Kidney (tissue), 14 donors: Measurements from ENCODE around the gene ABCG8. TPM values are rescaled to one million over a fixed set of nuclear protein-coding genes. Genes with fewer than 3 reads are reported as not detected.
"Not testable (repeated sequence)": the region's sequence is repeated elsewhere in the genome, so short reads cannot be mapped to it uniquely, and the experiment has no call there.

Source experiments
- DNase-seq, 5 donors: peaks; one replicate each; pipeline ENCODE4 v3.0.0-alpha.2; 2013 to 2020
- FAIRE-seq: peaks from 2 replicates; lab custom pipeline; 2012; peaks lifted over from hg19 to GRCh38; lab: Jason Lieb, UNC
- H3K27ac ChIP-seq, 2 donors: one replicate each; pipeline ENCODE4 v1.7.0; 2013; ENCODE audit warnings: low read depth in 2 of 2, low read length in 2 of 2, inconsistent platforms in 1 of 2
- H3K27me3 ChIP-seq: one replicate; pipeline ENCODE4 v1.7.1; 2013; ENCODE audit warnings: low read length, inconsistent platforms; ENCODE audit not compliant: control insufficient read depth, insufficient read depth
- H3K36me3 ChIP-seq, 3 donors: one replicate each; pipeline versions ENCODE4 v1.7.0 to v1.7.1; 2013; ENCODE audit warnings: low read length in 3 of 3, control low read depth in 1 of 3, inconsistent platforms in 1 of 3; ENCODE audit not compliant: insufficient read depth in 3 of 3, control insufficient read depth in 2 of 3
- H3K4me1 ChIP-seq, 3 donors: one replicate each; pipeline versions ENCODE4 v1.7.0 to v1.7.1; 2013; ENCODE audit warnings: low read length in 3 of 3, inconsistent platforms in 1 of 3, low read depth in 1 of 3; ENCODE audit not compliant: control insufficient read depth in 2 of 3, insufficient read depth in 2 of 3
- H3K4me3 ChIP-seq, 3 donors: one replicate each; pipeline versions ENCODE4 v1.7.0 to v1.8.1; 2013; ENCODE audit warnings: low read length in 3 of 3, control low read depth in 1 of 3, inconsistent platforms in 1 of 3
- H3K9ac ChIP-seq, 3 donors: one replicate each; pipeline versions ENCODE4 v1.7.0 to v1.7.1; 2013; ENCODE audit warnings: low read length in 3 of 3, control low read depth in 1 of 3, inconsistent platforms in 1 of 3
- H3K9me3 ChIP-seq, 3 donors: one replicate each; pipeline versions ENCODE4 v1.7.0 to v1.7.1; 2013; ENCODE audit warnings: low read length in 3 of 3, control low read depth in 1 of 3, inconsistent platforms in 1 of 3; ENCODE audit not compliant: control insufficient read depth in 2 of 3, insufficient read depth in 1 of 3
- intact Hi-C: fragments of 100-400 bp; cut with DNase I; formaldehyde crosslinking; loops from one replicate; pipeline ENCODE4 v1.11.1; 2022
- polyA plus RNA-seq: library from polyadenylated mRNA; stranded (reverse); fragments of 350-450 nt; fragmentation: Illumina TruSeq; extraction: RNeasy Lipid Tissue Mini Kit (QIAGEN cat#74804); gene quantifications from one replicate; pipeline ENCODE4 v1.2.3, GENCODE V29; 2014; ENCODE audit warnings: low read depth, low replicate concordance; ENCODE audit not compliant: insufficient read depth
- total RNA-seq: library from RNA; stranded (reverse); fragmentation: NEBNext Ultra II Directional; extraction: Animal tissue kit (Norgen Biotek cat#: 25700); gene quantifications from one replicate; pipeline ENCODE4 v1.2.1, GENCODE V29; 2021
- TF ChIP-seq, protein P1 (sequence below): IDR thresholded peaks from 3 replicates; pipeline ENCODE4 v1.5.1; 2012; ENCODE audit warnings: mild to moderate bottlenecking, moderate library complexity, borderline replicate concordance; ENCODE audit not compliant: insufficient read depth; ENCODE audit errors: extremely low read depth
- donor health status: control.
- donor health status: control.
- donor health status: control.
- donor health status: control.
- donor health status: control.
- donor health status: DM: yes; HTN: yes; CAD: no.
- donor health status: Normal renal cell carcinoma (clear cell type).

Gene ABCG8
- total and polyA plus RNA-seq, 2 donors from 2014 or later, result 0.09 to 0.13 TPM

DNA sequence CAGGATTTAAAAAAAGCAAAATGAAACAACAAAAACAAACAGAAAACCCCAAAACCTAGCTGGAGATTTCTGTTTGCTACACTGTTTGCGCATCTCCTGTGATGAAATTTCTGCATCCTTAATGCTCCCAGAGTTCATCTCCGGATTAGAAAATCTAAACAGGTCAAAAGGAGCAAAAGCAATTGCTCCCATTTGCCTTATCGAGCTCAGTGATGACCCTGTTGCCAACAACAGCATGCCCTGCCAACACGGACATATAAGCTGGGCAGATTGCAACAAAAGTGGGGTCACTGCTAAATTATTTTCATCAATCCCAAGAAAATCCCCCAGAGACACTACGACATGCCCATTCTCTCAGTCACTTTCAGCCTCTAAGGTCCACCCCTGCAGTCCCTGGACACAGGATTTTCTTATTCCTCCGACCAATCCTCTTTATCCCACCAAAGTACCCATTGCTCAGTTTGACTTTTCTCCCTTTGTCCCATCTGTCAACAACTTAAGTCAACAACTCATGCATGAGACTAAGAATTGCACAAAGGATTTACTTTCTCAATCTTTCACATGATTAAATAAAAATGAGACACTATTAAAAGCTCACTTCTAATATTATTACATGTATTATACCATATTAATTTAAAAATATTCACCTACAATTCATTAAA is 67.8 kb downstream of the ABCG8 start:
- intact Hi-C loops, result no loop called here
- Histone ChIP-seq H3K36me3 (peaks cover 3 to 10% (median 7%) of the 10 kb centered on the region in 3 donors), H3K27ac (no peak overlapping the region), H3K4me3 (no peak overlapping the region), H3K9ac (no peak overlapping the region), H3K9me3 (no peaks in the 10 kb centered on the region), H3K27me3 (no peaks in the 10 kb centered on the region), H3K4me1 (no peaks in the 10 kb centered on the region)
- no peak for DNase-seq
- no peak for FAIRE-seq
- TF ChIP-seq, protein P1, sequence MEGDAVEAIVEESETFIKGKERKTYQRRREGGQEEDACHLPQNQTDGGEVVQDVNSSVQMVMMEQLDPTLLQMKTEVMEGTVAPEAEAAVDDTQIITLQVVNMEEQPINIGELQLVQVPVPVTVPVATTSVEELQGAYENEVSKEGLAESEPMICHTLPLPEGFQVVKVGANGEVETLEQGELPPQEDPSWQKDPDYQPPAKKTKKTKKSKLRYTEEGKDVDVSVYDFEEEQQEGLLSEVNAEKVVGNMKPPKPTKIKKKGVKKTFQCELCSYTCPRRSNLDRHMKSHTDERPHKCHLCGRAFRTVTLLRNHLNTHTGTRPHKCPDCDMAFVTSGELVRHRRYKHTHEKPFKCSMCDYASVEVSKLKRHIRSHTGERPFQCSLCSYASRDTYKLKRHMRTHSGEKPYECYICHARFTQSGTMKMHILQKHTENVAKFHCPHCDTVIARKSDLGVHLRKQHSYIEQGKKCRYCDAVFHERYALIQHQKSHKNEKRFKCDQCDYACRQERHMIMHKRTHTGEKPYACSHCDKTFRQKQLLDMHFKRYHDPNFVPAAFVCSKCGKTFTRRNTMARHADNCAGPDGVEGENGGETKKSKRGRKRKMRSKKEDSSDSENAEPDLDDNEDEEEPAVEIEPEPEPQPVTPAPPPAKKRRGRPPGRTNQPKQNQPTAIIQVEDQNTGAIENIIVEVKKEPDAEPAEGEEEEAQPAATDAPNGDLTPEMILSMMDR, result no peak

DNA sequence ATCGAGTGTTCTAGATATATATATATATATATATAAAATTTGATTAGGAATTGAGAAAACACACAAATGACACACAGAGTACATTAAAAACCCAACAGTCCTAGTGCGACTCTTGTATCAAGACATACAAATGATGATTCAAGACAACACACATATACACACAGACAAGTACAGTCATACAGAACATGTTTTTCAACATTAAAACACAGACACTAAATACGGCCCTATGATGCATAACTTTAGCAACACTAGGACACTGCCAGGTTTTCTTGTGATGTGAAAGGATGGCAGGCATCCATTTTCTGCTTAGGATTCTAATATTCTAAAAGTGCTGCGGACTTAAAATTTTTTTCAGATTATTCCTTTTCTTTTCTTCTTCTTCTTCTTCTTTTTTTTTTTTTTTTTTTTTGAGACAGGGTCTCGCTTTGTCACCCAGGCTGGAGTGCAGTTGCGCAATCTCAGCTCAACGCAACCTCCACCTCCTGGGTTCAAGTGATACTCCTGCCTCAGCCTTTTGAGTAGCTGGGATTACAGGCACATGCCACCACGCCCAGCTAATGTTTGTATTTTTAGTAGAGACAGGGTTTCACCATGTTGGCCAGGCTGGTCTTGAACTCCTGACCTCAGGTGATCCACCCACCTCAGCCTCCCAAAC is 72.5 kb downstream of the ABCG8 start:
- H3K36me3 ChIP-seq, result peaks cover 2 to 12% (median 7%) of the 10 kb centered on the region in 3 donors
- FAIRE-seq, DNase-seq: not testable (repeated sequence)

DNA sequence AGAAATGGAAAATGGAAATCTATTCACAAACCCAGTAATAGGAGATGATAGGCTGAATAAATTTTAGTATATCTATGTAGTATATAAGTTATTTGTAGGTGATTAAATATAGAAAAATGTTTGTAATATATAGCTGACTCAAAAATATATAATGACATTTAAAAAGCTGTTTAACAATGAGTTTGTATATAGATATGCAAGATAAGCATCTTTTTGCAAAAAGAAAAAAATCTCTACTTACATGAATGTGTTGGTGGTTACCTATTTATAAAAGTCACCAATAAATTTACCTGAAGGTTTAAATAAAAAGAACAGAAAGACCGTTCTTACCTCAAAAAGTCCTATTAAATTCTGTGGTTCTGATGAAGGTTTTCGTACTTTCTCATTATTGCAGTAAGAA is 85.7 kb downstream of the ABCG8 start:
- no peak for FAIRE-seq
- peaks cover 0 to 11% (median 6%) of the 10 kb centered on the region in 3 donors for H3K36me3 ChIP-seq
- no peaks in the 10 kb centered on the region for H3K4me1 ChIP-seq
- intact Hi-C loops, result no loop called here
- no peaks in the 10 kb centered on the region for H3K9me3 ChIP-seq
- no peak for DNase-seq
- TF ChIP-seq, protein P1, result no peak
- no peaks in the 10 kb centered on the region for H3K27me3 ChIP-seq
- H3K9ac ChIP-seq, result no peak overlapping the region
- no peak overlapping the region for H3K27ac ChIP-seq
- H3K4me3 ChIP-seq, result no peak overlapping the region

More for the DNA sequence above, 72.5 kb downstream of the ABCG8 start:
- H3K4me1 ChIP-seq, H3K27ac ChIP-seq, H3K9me3 ChIP-seq, H3K4me3 ChIP-seq, H3K9ac ChIP-seq, H3K27me3 ChIP-seq, intact Hi-C loops: not testable (repeated sequence)

DNA sequence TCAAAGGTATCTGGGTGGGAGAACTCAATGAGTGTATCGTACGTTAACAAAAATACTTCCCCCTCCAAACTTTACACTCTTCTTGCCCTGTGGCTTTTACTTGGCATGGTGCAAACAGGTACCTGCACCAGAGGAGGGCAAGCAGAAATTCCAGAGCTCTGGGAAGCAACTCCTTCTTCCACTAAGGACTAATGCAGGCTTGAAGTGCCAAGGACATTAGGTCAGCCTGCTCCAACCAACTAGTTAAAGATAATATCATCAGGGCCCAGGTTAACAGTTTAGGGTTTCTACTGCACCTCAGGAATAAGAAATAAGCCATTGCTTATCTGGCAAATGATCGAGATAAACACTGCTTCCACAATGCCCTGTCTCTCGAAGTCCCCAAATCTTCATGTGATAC is 86.7 kb downstream of the ABCG8 start:
- peaks cover 0 to 11% (median 6%) of the 10 kb centered on the region in 3 donors for H3K36me3 ChIP-seq
- no peak overlapping the region for H3K4me3 ChIP-seq
- no peaks in the 10 kb centered on the region for H3K9me3 ChIP-seq
- H3K27me3 ChIP-seq, result no peaks in the 10 kb centered on the region
- H3K9ac ChIP-seq, result no peak overlapping the region
- no peaks in the 10 kb centered on the region for H3K4me1 ChIP-seq
- no peak overlapping the region for H3K27ac ChIP-seq
- no peak for DNase-seq
- FAIRE-seq, result no peak
- intact Hi-C loops, result no loop called here
- TF ChIP-seq, protein P1, result no peak
